Muscle layer of colon (tissue), 2 donors: Measurements from ENCODE around the gene C9orf72.

Experiments used
- H3K27ac ChIP-seq: one replicate; pipeline ENCODE4 v1.7.0; 2013; ENCODE audit warnings: low read depth, mild to moderate bottlenecking, low read length, moderate library complexity
- H3K27me3 ChIP-seq, 2 donors: one replicate each; pipeline ENCODE4 v1.7.0; 2013; ENCODE audit warnings: low read length in 2 of 2, mild to moderate bottlenecking in 2 of 2; ENCODE audit not compliant: insufficient read depth in 2 of 2, control insufficient read depth in 1 of 2
- H3K36me3 ChIP-seq: one replicate; pipeline ENCODE4 v1.7.0; 2013; ENCODE audit warnings: mild to moderate bottlenecking, low read length; ENCODE audit not compliant: insufficient read depth
- H3K4me1 ChIP-seq: one replicate; pipeline ENCODE4 v1.7.0; 2013; ENCODE audit warnings: mild to moderate bottlenecking, low read length; ENCODE audit not compliant: insufficient read depth
- H3K4me3 ChIP-seq, 2 donors: one replicate each; pipeline ENCODE4 v1.7.0; 2013; ENCODE audit warnings: low read length in 2 of 2, low read depth in 1 of 2, mild to moderate bottlenecking in 1 of 2, moderate library complexity in 1 of 2
- H3K9ac ChIP-seq: one replicate; pipeline ENCODE4 v1.7.0; 2013; ENCODE audit warnings: low read length
- H3K9me3 ChIP-seq: one replicate; pipeline ENCODE4 v1.7.0; 2013; ENCODE audit warnings: mild to moderate bottlenecking, low read length
- donor health status: abdominal sarcoma.
- donor health status: Adenocarcinoma of cecum.

The C9orf72 gene

DNA sequence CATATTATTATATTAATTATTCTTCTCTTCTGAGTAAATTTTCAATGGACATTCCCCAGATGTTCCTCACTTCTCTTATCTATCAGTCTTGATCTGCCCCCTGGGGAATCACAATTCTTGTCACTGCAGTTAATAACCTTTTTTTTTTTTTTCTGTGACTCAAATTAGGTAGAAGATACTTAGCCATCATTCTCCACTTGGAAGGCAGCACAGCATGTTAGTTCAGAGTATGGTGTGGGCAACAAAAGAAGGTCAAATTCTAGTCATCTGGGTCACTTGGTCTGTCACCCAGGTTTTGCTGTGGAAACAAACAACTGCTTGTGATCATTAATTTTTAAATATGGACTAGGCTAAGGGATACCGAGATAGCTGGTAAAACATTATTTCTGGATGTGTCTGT lies 35.5 kb downstream of the C9orf72 start:
- Histone ChIP-seq H3K27me3 (no peaks in the 10 kb centered on the region), H3K9me3 (no peaks in the 10 kb centered on the region), H3K36me3 (no peaks in the 10 kb centered on the region), H3K4me1 (peaks cover 69% of the 10 kb centered on the region), H3K27ac (no peak overlapping the region), H3K4me3 (no peak overlapping the region), H3K9ac (no peak overlapping the region)

DNA sequence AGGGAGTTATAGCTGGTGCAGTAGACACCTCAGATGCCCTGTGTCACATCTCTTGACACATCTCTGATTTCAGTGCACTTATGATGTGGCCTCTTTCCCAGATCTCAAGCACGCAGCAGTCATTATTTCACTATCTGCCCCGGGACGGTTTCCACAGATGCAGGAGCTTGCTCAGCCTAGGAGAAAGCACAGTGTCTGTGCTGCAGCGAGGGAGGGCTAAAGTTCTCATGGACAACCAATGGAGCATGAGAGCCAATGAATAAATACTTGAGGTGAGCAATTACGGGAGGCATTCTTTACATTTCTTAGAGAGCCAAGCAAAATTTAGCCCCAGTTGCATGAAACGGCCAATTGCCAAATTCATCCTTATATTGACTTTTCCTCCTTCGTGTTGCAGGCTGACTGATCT lies 36.2 kb downstream of the C9orf72 start:
- Histone ChIP-seq H3K4me3 (no peak overlapping the region), H3K4me1 (peaks cover 62% of the 10 kb centered on the region)

DNA sequence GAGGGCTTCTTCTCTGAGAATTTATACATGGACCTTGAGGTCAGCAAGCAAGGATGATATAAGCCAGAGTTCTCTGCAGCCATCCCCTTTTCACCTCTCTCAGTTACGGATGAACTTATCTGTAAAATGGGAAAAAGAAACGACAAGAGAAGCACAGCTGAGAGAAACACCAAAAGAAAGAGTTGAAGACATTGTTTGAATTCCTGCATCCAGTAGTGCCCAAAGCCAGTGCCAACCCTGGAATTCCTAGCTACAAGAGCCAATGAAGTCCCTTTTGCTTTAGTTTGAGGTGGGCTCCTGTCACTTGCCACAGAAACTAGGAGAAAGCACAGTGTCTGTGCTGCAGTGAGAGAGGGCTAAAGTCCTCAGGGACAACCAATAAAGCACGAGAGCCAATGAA lies 37.1 kb downstream of the C9orf72 start:
- no peak overlapping the region for H3K4me3 ChIP-seq
- H3K27ac ChIP-seq: no peak overlapping the region
- no peaks in the 10 kb centered on the region for H3K9me3 ChIP-seq
- peaks cover 59% of the 10 kb centered on the region for H3K4me1 ChIP-seq
- no peaks in the 10 kb centered on the region for H3K36me3 ChIP-seq
- no peaks in the 10 kb centered on the region for H3K27me3 ChIP-seq
- H3K9ac ChIP-seq: no peak overlapping the region

More for the DNA sequence above, 36.2 kb downstream of the C9orf72 start:
- H3K27me3 ChIP-seq: no peaks in the 10 kb centered on the region
- no peaks in the 10 kb centered on the region for H3K36me3 ChIP-seq
- H3K9ac ChIP-seq: no peak overlapping the region
- H3K9me3 ChIP-seq: no peaks in the 10 kb centered on the region
- H3K27ac ChIP-seq: no peak overlapping the region

DNA sequence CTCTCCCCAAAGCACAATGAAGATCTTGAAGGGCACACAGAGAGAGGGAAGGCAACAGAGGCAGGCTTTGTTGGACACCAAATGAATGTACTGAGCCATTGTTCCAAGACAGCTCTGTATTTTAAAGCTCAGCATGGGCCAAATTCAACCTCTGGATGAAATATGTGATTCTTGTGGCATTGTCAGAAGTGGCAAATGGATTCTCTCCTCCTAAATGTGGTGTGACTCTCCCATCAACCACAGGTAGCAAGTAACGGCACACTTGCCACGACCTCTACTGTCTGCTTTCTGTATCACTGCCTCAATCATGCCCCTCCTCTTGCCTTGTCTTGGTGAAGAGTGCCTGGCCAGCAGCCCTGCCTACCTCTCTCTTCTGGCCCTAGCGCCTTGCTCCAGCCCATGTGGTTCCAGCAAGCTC lies 37.6 kb downstream of the C9orf72 start:
- Histone ChIP-seq H3K9me3 (no peaks in the 10 kb centered on the region), H3K27ac (no peak overlapping the region), H3K36me3 (no peaks in the 10 kb centered on the region), H3K27me3 (no peaks in the 10 kb centered on the region), H3K4me1 (peaks cover 54% of the 10 kb centered on the region), H3K9ac (no peak overlapping the region), H3K4me3 (no peak overlapping the region)

DNA sequence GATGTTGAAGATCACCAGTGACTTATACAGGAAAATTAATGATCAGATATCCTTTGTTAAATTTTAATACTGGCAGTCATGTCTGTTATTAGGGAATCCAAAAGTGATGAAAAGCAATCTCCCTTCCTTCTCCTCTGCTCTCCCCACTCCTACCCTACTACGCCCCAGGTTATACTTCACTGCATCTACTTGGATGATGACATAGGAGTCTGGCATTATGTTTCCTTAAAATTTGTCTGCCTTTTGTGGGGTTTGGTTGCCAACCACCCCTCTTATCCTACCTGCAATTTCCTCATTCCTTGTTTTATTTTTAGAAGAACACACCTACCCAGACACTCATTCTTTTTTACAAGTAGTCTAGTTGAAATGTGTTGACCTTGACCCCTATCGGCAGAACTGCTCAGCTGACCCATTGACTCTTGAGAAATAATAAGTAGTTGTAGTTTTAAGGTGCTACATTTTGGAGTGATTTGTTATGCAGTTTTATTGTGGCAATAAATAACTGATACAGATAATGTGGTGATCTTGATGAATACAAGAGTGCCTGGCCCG lies 38.5 kb downstream of the C9orf72 start:
- Histone ChIP-seq H3K36me3 (no peaks in the 10 kb centered on the region), H3K4me1 (peaks cover 46% of the 10 kb centered on the region), H3K9me3 (no peaks in the 10 kb centered on the region), H3K4me3 (no peak overlapping the region), H3K27ac (peak overlapping the region; percentile 28), H3K27me3 (no peaks in the 10 kb centered on the region), H3K9ac (no peak overlapping the region)

DNA sequence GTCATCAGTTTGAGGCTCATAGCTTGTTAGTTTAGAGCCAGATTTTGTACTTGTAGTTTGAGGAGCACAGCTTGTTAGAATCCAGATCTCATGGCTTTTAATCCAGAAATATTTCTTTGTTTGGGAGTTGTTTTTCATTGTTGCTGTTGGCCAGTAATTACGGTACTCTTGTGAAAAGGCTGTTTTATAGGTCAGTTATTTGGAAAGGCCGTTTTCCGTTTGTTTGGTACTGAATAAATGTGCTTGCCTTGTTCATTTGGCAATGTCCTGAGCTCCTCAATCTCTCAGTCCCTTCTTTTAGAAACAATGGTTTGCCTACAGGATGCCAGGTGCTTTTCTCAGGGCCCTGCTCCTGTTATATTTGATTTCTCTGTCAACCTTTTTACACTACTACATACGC lies 39.1 kb downstream of the C9orf72 start:
- no peaks in the 10 kb centered on the region for H3K36me3 ChIP-seq
- no peaks in the 10 kb centered on the region for H3K27me3 ChIP-seq
- no peaks in the 10 kb centered on the region for H3K9me3 ChIP-seq
- H3K4me1 ChIP-seq: peaks cover 40% of the 10 kb centered on the region
- H3K4me3 ChIP-seq: no peak overlapping the region
- H3K9ac ChIP-seq: peak overlapping the region; percentile 8
- H3K27ac ChIP-seq: peak overlapping the region; percentile 28

DNA sequence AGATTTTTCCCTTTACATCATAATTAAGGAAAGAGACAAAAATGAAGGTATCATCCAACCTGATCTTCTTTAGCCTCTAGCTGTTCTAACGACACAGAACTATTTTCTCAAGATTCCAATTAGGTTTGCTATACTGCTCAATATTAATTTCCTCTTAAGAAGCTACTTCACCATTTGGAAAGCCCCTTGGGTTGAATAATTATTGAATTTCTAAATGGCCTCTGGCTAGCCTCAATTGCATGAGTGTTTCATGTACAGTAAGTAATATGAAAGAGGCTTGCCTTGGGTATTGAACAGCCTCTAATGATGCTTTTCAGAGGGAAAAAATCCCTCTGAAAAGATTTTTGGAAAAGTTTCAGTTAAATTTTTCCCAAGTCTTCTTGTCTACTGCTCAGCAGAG lies 40.0 kb downstream of the C9orf72 start:
- no peaks in the 10 kb centered on the region for H3K36me3 ChIP-seq
- H3K27me3 ChIP-seq: no peaks in the 10 kb centered on the region
- H3K9me3 ChIP-seq: no peaks in the 10 kb centered on the region
- no peak overlapping the region for H3K27ac ChIP-seq
- H3K4me1 ChIP-seq: peaks cover 32% of the 10 kb centered on the region
- no peak overlapping the region for H3K4me3 ChIP-seq
- H3K9ac ChIP-seq: no peak overlapping the region

DNA sequence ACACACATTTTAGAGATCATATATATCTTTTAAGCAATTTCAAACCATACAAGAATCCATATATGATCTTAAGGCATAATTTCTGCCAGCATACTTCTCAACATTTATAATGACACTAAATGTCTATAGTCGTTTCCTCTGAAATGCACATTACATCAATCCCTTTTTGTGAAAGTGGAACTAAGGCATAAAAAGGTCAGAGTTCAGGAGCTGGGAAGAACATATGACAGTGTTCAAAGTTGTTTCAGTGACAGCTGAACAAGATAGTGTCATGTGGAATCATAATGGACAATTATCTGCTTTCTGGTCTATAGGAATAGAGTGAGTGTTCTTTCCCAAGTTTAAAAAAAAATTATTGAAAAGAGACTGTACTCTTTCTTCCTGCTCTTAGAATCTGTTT lies 41.2 kb downstream of the C9orf72 start:
- Histone ChIP-seq H3K9ac (no peak overlapping the region), H3K4me3 (no peak overlapping the region), H3K9me3 (no peaks in the 10 kb centered on the region), H3K36me3 (no peaks in the 10 kb centered on the region), H3K27ac (no peak overlapping the region), H3K4me1 (peaks cover 37% of the 10 kb centered on the region), H3K27me3 (no peaks in the 10 kb centered on the region)

DNA sequence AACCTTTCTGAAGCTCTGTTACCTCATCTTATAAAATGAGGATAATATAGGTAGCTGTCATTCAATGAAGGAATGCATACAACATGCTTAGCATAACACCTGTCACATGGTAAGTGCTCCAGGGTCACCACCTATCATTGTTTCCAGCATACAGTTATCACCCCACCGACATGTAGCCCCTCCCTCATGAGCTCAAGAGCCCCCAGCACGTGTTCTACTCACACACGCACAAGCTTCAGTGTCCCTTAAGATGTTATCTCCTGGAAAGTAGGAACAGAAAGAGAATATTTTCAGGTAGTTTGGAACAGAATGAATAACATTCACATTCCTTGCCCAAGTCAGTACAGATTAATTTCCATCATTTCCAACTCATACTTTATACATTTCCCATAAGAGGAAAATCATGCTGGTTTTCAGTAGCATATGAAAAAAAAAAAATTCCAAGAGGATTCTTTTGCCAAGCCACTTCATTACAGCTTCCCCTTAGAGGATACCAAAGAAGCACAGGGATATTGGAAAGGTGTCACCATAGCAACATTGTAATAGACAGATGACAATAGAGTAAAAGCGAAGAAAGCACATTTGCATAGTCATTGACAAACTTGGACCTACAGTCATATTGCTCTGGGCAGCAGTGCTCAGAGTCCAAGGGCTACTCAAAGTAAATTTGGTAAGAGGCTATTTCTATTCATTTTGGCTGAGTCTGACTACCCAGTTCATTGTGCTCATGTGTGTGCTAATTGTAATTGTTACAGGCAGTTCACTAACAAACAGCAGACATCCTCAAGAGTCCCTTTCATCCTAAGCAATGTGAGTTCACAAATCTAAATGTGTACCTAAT lies 42.1 kb downstream of the C9orf72 start:
- H3K9ac ChIP-seq: no peak overlapping the region
- no peak overlapping the region for H3K4me3 ChIP-seq
- no peaks in the 10 kb centered on the region for H3K27me3 ChIP-seq
- peaks cover 41% of the 10 kb centered on the region for H3K4me1 ChIP-seq
- no peaks in the 10 kb centered on the region for H3K36me3 ChIP-seq
- H3K9me3 ChIP-seq: no peaks in the 10 kb centered on the region
- no peak overlapping the region for H3K27ac ChIP-seq

DNA sequence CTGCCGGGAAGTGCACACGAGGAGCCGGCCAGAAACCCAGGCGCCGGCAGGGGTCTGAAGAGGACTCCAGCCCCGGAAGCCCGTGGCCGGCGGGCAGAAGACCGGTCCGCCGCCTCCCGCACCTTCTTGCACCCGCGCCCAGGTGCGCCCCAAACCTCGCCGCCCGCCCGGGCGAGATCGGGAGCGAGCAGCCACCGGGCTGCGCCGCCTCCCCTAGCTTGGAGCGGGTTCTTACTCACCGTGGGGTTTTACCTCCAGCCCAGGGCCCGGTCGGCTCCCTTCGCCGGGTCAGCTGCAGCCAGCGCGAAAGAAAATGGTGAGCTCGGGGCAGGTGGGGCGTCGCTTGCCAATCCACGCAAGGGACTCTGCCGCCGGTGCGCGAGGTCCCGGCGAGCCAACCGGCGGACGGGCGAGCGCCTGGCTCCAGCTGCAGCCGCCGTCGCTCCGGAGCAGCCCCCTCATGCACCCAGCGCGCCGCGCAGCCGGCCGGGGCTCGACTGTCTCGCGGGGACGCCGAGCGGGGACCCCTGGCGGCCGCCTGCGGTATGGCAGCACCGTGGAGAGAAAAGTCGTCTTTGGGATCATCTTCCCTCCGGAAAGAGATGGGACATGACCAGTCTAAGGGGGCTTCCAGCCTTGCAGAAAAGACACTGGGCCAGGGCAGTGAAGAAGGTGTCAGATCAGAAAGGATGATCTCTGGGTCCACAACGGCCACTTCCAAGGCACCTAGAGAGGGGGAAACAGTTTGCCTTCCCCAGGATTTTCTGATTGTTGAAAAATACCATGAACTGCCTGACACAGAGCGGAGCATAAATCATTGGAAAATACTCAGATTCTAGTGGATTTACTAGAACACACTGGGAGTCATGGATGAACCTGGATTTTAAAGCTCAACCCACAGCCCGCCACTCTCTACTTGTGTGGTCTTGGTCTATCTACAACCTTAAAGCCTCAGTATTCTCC lies 43.7 kb downstream of the C9orf72 start, which contains the start of gene MOB3B:
MOB3B (minus strand) TSS at position 499 of the 963 bp plus-strand sequence. CDS start 74,264 bp downstream, outside the sequence.
- H3K4me1 ChIP-seq: peaks cover 33% of the 10 kb centered on the region
- H3K27ac ChIP-seq: peak within 1 kb of the TSS; percentile 93
- H3K9me3 ChIP-seq: no peaks in the 10 kb centered on the region
- no peaks in the 10 kb centered on the region for H3K27me3 ChIP-seq
- H3K4me3 ChIP-seq: peak within 1 kb of the TSS; percentile 87 to 88
- peaks cover under 1% of the 10 kb centered on the region for H3K36me3 ChIP-seq
- peak within 1 kb of the TSS; percentile 93 for H3K9ac ChIP-seq

DNA sequence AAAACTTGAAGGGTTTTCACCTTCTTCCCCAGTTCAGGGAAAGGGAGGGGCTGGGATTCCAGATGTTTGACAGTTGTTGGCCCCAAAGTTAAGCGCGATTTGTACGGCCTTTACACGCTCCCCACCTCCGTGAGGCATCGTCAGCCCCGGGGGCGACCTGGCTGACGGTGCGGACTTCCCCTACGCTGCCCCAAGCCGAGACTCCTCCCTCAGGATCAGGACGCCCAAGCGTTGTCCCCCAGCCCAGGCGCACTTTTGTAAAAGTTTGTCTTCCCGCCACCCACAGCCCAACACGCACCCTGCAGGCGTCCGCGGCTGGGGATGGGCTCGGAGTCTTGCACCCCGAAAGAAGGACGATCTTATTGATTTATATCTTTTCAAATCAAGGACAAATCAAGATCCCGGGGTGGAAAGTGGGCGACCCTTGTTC lies 44.4 kb downstream of the C9orf72 start:
- H3K4me1 ChIP-seq: peaks cover 27% of the 10 kb centered on the region
- H3K4me3 ChIP-seq: peak overlapping the region; percentile 87 to 88
- H3K9ac ChIP-seq: peak overlapping the region; percentile 93
- peaks cover 4% of the 10 kb centered on the region for H3K36me3 ChIP-seq
- peak overlapping the region; percentile 93 for H3K27ac ChIP-seq
- no peaks in the 10 kb centered on the region for H3K27me3 ChIP-seq
- no peaks in the 10 kb centered on the region for H3K9me3 ChIP-seq
